AG09309 (cell line): ENCODE measurements around the gene PLEKHG3.

ENCODE experiments used
- DNase-seq: peaks from one replicate; pipeline ENCODE4 v3.0.0-alpha.2; 2010; ENCODE audit warnings: low read depth
- H3K4me3 ChIP-seq: 2 replicates; pipeline ENCODE4 v1.5.1; 2011; ENCODE audit warnings: mild to moderate bottlenecking, low read depth, low read length, moderate library complexity; ENCODE audit not compliant: control insufficient read depth
- CTCF ChIP-seq: IDR thresholded peaks from 2 replicates; pipeline ENCODE4 v1.5.1; 2011; ENCODE audit warnings: mild to moderate bottlenecking, low read depth, low read length, inconsistent platforms; ENCODE audit not compliant: insufficient read depth, control insufficient read depth; ENCODE audit errors: missing control alignments

PLEKHG3 gene

DNA sequence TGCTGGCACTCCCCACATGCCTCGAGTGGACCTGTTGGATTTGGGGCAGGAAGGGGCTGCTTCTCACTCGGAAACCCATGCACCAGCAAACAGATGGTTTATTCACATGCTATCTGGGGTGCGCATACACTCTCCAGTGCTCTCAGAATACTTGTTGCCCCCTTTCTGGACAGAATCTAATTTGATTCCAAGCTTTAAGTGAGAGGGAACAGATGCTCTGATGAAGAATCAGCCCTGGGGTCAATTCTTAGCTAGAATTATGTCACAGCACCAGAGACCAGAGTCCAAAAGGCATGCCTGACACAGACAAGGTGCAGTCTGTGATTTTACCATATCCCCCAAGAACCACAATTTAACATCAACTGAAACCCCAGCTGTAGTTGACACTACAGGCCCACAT is 91.7 kb downstream of the PLEKHG3 start:
- DNase-seq: no peak
- no peak overlapping the region for H3K4me3 ChIP-seq
- no peak for TF ChIP-seq CTCF

DNA sequence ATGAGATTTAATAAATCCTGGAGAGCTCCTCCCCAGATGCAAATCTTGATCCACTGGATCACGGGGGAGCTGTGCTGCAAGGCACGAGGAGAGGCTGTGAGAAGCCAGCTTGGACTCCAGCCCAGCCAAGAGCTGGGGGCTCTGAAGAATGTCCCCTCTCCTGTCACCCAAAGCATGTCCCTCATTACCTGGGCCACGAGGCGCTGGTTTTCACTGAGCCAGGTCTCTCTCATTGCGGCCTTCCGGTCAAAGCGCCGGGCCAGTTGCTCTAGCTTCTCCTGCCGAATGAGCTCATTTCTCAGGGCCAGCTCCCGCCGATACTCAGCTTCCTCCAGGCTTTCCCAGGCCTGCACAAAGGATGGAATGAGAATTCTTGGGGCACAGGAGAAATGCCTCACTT is 92.1 kb downstream of the PLEKHG3 start:
- no peak overlapping the region for H3K4me3 ChIP-seq
- no peak for TF ChIP-seq CTCF
- DNase-seq: no peak

- TF ChIP-seq CTCF: no peak
- DNase-seq: no peak
- H3K4me3 ChIP-seq: no peak overlapping the region
Measured at GRCh38 chr14:64799555-64799954, 95.3 kb downstream of the PLEKHG3 start.
